Nucleus accumbens (tissue), 56 donors: ENCODE measurements around the gene ZBTB8B.
"Not testable (repeated sequence)": the region's sequence is repeated elsewhere in the genome, so short reads cannot be mapped to it uniquely, and the experiment has no call there.

ENCODE experiments used
- DNase-seq, 56 donors: peaks; one replicate each; lab custom pipeline; 2025; lab: John Stamatoyannopoulos, UW

Gene ZBTB8B

GRCh38 chr1:32466761-32467160 is 1.9 kb downstream of the ZBTB8B start:
- DNase-seq: no peak

- no peak for DNase-seq
These were observed 3.9 kb downstream of the ZBTB8B start for GRCh38 chr1:32468791-32469190.

- peak in 1 of 56 donors; percentile 2 for DNase-seq
These were observed 5.6 kb downstream of the ZBTB8B start for GRCh38 chr1:32470431-32470830.

GRCh38 chr1:32470991-32471694 is 6.3 kb downstream of the ZBTB8B start:
- DNase-seq: peak in 9 of 56 donors; percentile 4 to 32 (median 17)

- DNase-seq: no peak
These were observed 7.0 kb downstream of the ZBTB8B start for GRCh38 chr1:32471695-32472362.

GRCh38 chr1:32472966-32473365 is 8.1 kb downstream of the ZBTB8B start:
- not testable (repeated sequence) for DNase-seq

GRCh38 chr1:32474954-32475353 is 10.1 kb downstream of the ZBTB8B start:
- no peak for DNase-seq

GRCh38 chr1:32480003-32480402 is 15.1 kb downstream of the ZBTB8B start:
- DNase-seq: no peak

- no peak for DNase-seq
These were observed 15.9 kb downstream of the ZBTB8B start for GRCh38 chr1:32480761-32481160.

GRCh38 chr1:32481788-32482187 is 16.9 kb downstream of the ZBTB8B start:
- not testable (repeated sequence) for DNase-seq

GRCh38 chr1:32485554-32486255 is 20.8 kb downstream of the ZBTB8B start:
- no peak for DNase-seq

- no peak for DNase-seq
These were observed 21.7 kb downstream of the ZBTB8B start for GRCh38 chr1:32486463-32487113.

GRCh38 chr1:32487182-32487581 is 22.3 kb downstream of the ZBTB8B start:
- DNase-seq: no peak

GRCh38 chr1:32489774-32490454 is 25.0 kb downstream of the ZBTB8B start:
- DNase-seq: no peak

GRCh38 chr1:32491386-32491785 is 26.5 kb downstream of the ZBTB8B start:
- DNase-seq: no peak

- DNase-seq: no peak
These were observed 29.3 kb downstream of the ZBTB8B start for GRCh38 chr1:32494196-32494595.

- no peak for DNase-seq
These were observed 30.0 kb downstream of the ZBTB8B start for GRCh38 chr1:32494711-32495337.

- no peak for DNase-seq
These were observed 31.3 kb downstream of the ZBTB8B start for GRCh38 chr1:32496127-32496526.

- no peak for DNase-seq
These were observed 33.9 kb downstream of the ZBTB8B start for GRCh38 chr1:32498751-32499150.
